GM18507 (cell line): ENCODE results near the gene LILRB5.
"Not testable (repeated sequence)": the region's sequence is repeated elsewhere in the genome, so short reads cannot be mapped to it uniquely, and the experiment has no call there.

ENCODE experiments used
- DNase-seq: peaks from one replicate; pipeline ENCODE4 v3.0.0; 2011; ENCODE audit warnings: low read depth; ENCODE audit not compliant: insufficient read length; ENCODE audit errors: extremely low spot score
- FAIRE-seq: peaks from 2 replicates; lab custom pipeline; 2011; peaks lifted over from hg19 to GRCh38; lab: Jason Lieb, UNC

Gene LILRB5

DNA sequence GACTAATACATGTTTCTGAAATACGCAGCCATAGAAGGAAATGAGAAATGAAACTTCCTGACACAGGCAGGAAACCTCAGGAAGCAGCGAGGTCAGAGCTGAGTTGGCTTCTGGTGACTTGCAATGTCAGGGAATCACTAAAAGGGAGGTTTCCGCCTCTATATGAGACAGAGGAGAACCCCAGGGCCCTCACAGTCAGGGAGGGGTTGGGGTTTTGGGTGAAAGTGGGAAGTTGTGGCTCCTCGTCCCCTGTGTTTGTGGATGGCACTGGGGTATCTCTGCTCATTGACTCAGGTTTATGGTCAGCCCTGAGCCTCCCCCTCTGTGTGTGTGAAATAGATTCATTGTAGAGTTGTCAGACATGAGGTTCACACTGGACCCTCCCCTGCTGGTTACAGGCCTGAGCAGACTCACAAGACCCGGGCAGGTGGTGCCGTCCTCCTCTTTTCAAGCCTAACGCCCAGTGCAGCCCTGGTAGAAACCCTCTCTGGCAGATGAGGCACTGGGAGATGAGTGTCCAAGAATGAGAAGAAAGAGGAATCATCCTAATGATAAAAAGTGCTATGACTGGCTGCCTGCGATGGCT lies 9.0 kb downstream of the LILRB5 start:
- DNase-seq = no peak
- FAIRE-seq = no peak

- FAIRE-seq (no peak), DNase-seq (no peak)
Observed at GRCh38 chr19:54247106-54247930, 9.8 kb downstream of the LILRB5 start.

- FAIRE-seq (no peak), DNase-seq (no peak)
Observed at GRCh38 chr19:54245936-54246335, 11.1 kb downstream of the LILRB5 start.

DNA sequence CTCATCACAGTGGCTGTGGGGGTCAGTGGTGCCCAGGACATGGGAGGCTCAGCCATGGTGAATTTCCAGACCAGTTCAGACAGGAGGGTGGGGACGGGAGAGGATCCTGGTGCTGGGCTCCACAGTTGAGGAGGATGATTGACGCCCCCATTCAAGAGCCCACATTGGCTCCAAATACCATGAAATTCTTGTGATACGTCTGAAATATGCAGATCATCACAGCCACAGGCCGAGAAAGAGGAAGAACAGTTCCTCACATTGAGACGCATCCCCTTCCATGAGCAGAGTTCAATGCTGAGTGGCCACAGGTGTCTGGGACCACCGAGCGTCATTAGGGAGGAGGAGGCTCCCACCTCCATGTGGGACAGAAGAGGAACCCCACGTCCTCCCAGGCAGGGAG lies 13.3 kb downstream of the LILRB5 start:
- not testable (repeated sequence) for DNase-seq, FAIRE-seq

- not testable (repeated sequence) for FAIRE-seq, DNase-seq
Observed at GRCh38 chr19:54242646-54243045, 14.4 kb downstream of the LILRB5 start, which contains the start of gene LILRA6. TSS of gene LILRA6 (minus strand) at chr19:54242790.

- not testable (repeated sequence) for FAIRE-seq, DNase-seq
Observed at GRCh38 chr19:54242234-54242633, 14.8 kb downstream of the LILRB5 start.

- FAIRE-seq, DNase-seq: not testable (repeated sequence)
Observed at GRCh38 chr19:54240372-54241336, 16.4 kb downstream of the LILRB5 start.

GRCh38 chr19:54239491-54240371 lies 17.3 kb downstream of the LILRB5 start:
- DNase-seq, FAIRE-seq: not testable (repeated sequence)

- DNase-seq (no peak), FAIRE-seq (no peak)
Observed at GRCh38 chr19:54233941-54234340, 23.1 kb downstream of the LILRB5 start.

- DNase-seq (peak; percentile 54), FAIRE-seq (peak; percentile 72)
Observed at GRCh38 chr19:54231077-54231931, 25.8 kb downstream of the LILRB5 start.

GRCh38 chr19:54230031-54230430 lies 27.0 kb downstream of the LILRB5 start:
- FAIRE-seq = no peak
- no peak for DNase-seq

DNA sequence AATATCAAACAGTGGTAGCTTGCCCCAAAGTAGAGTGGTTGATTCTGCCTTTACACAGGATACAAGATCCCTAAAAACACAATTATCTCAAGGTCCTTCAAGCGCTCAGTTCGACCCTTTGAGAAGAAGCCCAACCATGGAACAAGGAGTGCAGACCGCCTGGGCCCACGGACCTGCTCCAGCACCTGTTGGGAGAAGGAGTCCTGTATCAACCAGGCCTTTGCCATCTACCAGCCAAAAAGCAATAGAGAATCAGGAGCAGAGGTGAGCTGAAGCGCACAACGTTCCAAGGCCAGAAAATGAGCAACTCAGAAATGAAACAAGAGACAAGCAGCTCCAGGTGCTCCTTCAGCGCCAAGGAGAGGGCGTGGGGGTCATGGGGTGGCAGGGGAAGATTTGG lies 27.9 kb downstream of the LILRB5 start:
- DNase-seq (no peak), FAIRE-seq (no peak)

DNA sequence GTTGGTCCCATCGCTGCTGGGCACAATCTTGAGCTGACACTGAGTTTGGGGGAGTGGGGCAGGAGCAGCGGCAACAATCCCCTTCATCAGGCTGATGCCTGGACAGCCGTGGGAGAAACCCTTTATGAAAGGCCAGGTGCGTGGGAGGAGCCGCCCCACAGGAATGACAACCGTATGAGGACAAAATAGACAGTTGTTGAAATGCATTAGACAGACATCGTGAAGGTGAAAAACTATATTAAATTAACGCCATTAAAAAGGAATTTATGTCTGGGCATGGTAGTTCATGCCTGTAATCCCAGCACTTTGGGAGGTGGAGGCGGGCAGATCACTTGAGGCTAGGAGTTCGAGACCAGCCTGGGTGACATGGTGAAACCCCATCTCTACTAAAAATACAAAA lies 32.5 kb downstream of the LILRB5 start:
- not testable (repeated sequence) for DNase-seq

DNA sequence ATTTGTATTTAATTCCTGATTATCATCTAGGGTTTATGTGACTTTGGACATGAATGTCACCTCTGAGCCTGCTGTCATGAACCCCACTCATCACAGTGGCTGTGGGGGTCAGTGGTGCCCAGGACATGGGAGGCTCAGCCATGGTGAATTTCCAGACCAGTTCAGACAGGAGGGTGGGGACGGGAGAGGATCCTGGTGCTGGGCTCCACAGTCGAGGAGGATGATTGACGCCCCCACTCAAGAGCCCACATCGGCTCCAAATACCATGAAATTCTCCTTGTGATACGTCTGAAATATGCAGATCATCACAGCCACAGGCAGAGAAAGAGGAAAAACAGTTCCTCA lies 33.2 kb downstream of the LILRB5 start:
- not testable (repeated sequence) for DNase-seq, FAIRE-seq

More for the DNA sequence above, 32.5 kb downstream of the LILRB5 start:
- not testable (repeated sequence) for FAIRE-seq

- not testable (repeated sequence) for FAIRE-seq, DNase-seq
Observed at GRCh38 chr19:54223277-54223936, 33.7 kb downstream of the LILRB5 start.

DNA sequence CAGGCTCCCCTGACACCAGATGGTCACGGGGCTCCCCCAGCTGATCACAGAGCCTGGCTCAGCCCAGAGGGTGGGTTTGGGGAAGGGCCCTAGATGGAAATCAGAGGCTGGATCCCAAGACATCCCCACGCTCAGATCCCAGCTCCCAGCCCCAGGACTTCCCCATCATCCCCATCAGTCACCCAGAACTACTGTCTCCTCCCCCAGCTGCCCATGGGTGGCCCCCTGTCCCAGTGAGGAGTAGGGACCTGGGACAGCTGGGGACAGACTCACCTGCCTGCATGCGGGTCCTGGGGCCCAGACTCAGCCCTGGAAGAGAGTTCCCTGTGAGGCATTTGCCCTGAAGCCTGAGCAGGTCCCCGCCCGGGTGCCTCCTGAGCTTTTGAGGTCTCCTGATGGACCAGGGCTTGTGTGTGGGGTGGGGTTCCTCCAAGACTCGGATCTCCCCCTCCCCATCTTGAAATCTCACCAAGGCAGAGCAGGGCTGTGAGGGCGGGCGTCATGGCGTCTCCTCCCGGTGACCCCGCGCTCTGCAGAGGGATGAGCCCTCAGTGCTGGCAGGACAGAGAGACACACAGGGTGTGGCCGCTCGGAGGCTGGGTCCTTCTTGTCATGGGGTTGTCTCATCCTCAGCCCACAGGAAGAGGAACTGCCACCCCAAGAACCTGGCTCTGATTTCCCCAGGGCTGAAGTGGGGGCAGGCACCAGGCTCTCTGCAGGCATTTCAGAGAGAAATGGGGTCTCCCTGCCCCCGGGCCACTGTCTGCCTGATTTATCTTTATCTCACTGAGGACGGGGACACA lies 34.4 kb downstream of the LILRB5 start, which contains the start of gene LILRB3:
TSS of gene LILRB3 (minus strand) at position 534 of the 803 bp plus-strand sequence. CDS start at position 503, 31 bp downstream.
- not testable (repeated sequence) for DNase-seq, FAIRE-seq
